ENCODE results near the gene KCNK5.

- TF ChIP-seq, protein P1, sequence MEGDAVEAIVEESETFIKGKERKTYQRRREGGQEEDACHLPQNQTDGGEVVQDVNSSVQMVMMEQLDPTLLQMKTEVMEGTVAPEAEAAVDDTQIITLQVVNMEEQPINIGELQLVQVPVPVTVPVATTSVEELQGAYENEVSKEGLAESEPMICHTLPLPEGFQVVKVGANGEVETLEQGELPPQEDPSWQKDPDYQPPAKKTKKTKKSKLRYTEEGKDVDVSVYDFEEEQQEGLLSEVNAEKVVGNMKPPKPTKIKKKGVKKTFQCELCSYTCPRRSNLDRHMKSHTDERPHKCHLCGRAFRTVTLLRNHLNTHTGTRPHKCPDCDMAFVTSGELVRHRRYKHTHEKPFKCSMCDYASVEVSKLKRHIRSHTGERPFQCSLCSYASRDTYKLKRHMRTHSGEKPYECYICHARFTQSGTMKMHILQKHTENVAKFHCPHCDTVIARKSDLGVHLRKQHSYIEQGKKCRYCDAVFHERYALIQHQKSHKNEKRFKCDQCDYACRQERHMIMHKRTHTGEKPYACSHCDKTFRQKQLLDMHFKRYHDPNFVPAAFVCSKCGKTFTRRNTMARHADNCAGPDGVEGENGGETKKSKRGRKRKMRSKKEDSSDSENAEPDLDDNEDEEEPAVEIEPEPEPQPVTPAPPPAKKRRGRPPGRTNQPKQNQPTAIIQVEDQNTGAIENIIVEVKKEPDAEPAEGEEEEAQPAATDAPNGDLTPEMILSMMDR (IDR thresholded peaks at IDR 0.05), result no peak
- TF ChIP-seq POLR2A (IDR thresholded peaks at IDR 0.05), result no peak
- TF ChIP-seq POLR2AphosphoS5 (IDR thresholded peaks at IDR 0.05), result no peak
- no peak for TF ChIP-seq EP300 (IDR thresholded peaks at IDR 0.05)
Observed at GRCh38 chr6:39223061-39223460, 6.2 kb downstream of the KCNK5 start.
